B cell (primary cell): ENCODE data around the gene ARHGAP12.
"Not testable (repeated sequence)": the region's sequence is repeated elsewhere in the genome, so short reads cannot be mapped to it uniquely, and the experiment has no call there.

Source experiments
- CTCF ChIP-seq: fragments of 200-600 bp; IDR thresholded peaks from one replicate; pipeline ENCODE4 v1.8.0; 2022; ENCODE audit warnings: antibody characterized with exemption, mild to moderate bottlenecking
- EZH2 ChIP-seq: IDR thresholded peaks from 2 replicates; pipeline ENCODE4 v1.6.1; 2012; ENCODE audit warnings: borderline replicate concordance, low read depth, mild to moderate bottlenecking, moderate library complexity, low read length; ENCODE audit not compliant: insufficient read depth, poor library complexity, severe bottlenecking

GRCh38 chr10:31969847-31970246 lies 41.2 kb upstream of the ARHGAP12 start:
- not testable (repeated sequence) for TF ChIP-seq CTCF, EZH2
